Lower leg skin (tissue), 4 donors: ENCODE measurements around the gene TRIAP1. TPM values are rescaled to one million over a fixed set of nuclear protein-coding genes. Genes with fewer than 3 reads are reported as not detected.
"Not testable (repeated sequence)": the region's sequence is repeated elsewhere in the genome, so short reads cannot be mapped to it uniquely, and the experiment has no call there.

Experiments
- DNase-seq, 2 donors: peaks; one replicate each; pipeline ENCODE4 v3.0.0-alpha.2; 2019; ENCODE audit warnings: low spot score in 2 of 2
- H3K4me3 ChIP-seq: fragments of 200-600 bp; sonication (generic); 2 replicates; pipeline ENCODE4 v1.5.1; 2017; ENCODE audit warnings: mild to moderate bottlenecking, low read depth; ENCODE audit not compliant: poor library complexity, severe bottlenecking
- POLR2A ChIP-seq, 2 donors: fragments of 450-650 bp; IDR thresholded peaks; one replicate each; pipeline ENCODE4 v1.6.1; 2016 to 2017; ENCODE audit warnings: antibody characterized with exemption in 2 of 2, mild to moderate bottlenecking in 1 of 2, moderate library complexity in 1 of 2
- WGBS, 2 donors: methylation state at CpG; one replicate each; pipeline ENCODE4 v1.1.5; 2018; 5-methylcytosine and 5-hydroxymethylcytosine counted together
- intact Hi-C: fragments of 100-400 bp; cut with DNase I; formaldehyde crosslinking; loops from one replicate; pipeline ENCODE4 v1.15.0; 2023; ENCODE audit warnings: low total_unique reads
- total RNA-seq, 4 donors: library from RNA; depleted of rRNA; stranded (reverse); fragments of >200 nt; gene quantifications; one replicate each; pipeline ENCODE4 v1.1.0, GENCODE V29; 2016
- TF ChIP-seq, protein P1 (sequence below), 3 donors: fragments of 450-650 bp; IDR thresholded peaks; one replicate each; pipeline ENCODE4 v1.5.1; 2016; ENCODE audit warnings: antibody characterized with exemption in 3 of 3, mild to moderate bottlenecking in 3 of 3, moderate library complexity in 2 of 3

The TRIAP1 gene
- total RNA-seq, 4 donors from 2014 or later, result 9.6 to 20.2 (median 16.1) TPM

DNA sequence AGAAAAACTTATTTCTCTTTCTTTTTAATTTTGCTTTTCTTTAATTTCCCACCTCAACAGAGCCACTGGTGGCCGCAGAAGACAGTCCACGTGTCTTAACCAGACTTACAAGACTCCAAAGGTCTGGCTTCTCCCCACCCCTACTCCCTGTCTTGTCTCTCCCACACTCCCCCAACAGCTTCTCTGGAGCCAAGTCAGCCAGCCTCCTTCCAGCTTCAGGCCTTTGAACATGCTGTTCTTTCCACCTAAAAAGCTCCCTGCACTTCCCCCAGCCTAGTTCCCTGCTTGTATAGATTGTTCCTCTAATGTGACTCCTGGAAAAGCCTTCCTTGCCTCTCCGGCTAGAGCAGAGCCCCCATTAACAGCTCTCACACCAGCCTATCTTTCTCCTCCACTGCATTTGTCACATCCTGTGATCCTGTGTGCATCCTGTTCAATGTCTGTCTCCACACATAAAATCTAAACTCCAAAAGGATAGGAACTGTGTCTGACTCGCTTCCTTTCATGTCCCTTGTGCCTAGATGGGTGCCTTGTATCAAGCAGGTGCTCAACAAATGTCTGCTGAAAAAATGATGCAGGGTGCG, 42.0 kb upstream of the TRIAP1 start:
- no peak overlapping the region for H3K4me3 ChIP-seq
- DNase-seq, result no peak
- WGBS, 2 donors, result 77 to 78% methylated on average over 5 of the region's 5 CpGs
- intact Hi-C loops, result no loop called here
- TF ChIP-seq POLR2A (IDR thresholded peaks at IDR 0.05), result no peak
- TF ChIP-seq, protein P1, sequence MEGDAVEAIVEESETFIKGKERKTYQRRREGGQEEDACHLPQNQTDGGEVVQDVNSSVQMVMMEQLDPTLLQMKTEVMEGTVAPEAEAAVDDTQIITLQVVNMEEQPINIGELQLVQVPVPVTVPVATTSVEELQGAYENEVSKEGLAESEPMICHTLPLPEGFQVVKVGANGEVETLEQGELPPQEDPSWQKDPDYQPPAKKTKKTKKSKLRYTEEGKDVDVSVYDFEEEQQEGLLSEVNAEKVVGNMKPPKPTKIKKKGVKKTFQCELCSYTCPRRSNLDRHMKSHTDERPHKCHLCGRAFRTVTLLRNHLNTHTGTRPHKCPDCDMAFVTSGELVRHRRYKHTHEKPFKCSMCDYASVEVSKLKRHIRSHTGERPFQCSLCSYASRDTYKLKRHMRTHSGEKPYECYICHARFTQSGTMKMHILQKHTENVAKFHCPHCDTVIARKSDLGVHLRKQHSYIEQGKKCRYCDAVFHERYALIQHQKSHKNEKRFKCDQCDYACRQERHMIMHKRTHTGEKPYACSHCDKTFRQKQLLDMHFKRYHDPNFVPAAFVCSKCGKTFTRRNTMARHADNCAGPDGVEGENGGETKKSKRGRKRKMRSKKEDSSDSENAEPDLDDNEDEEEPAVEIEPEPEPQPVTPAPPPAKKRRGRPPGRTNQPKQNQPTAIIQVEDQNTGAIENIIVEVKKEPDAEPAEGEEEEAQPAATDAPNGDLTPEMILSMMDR (IDR thresholded peaks at IDR 0.05), result no peak

DNA sequence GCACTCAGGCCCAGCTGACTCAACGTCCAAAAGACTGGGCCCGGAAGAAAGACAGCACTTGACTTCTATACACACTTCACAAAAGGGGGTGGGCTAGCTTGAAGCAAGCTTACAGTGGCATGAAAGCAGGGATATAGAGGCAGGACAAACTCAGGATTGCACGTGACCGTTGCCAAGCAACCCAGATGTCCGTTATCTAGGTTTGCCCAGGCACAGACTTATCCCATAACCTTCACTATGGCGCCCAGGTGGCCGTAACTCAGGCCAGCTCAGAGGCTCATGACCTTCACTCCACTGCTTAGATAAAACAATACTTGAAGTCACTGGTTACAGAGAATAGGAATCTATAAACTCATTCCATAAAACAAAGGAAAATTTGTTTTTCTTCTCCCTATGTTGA, 41.4 kb upstream of the TRIAP1 start:
- 91% methylated on average over 7 of the region's 7 CpGs for WGBS, 2 donors
- H3K4me3 ChIP-seq, intact Hi-C loops, DNase-seq: not testable (repeated sequence)

DNA sequence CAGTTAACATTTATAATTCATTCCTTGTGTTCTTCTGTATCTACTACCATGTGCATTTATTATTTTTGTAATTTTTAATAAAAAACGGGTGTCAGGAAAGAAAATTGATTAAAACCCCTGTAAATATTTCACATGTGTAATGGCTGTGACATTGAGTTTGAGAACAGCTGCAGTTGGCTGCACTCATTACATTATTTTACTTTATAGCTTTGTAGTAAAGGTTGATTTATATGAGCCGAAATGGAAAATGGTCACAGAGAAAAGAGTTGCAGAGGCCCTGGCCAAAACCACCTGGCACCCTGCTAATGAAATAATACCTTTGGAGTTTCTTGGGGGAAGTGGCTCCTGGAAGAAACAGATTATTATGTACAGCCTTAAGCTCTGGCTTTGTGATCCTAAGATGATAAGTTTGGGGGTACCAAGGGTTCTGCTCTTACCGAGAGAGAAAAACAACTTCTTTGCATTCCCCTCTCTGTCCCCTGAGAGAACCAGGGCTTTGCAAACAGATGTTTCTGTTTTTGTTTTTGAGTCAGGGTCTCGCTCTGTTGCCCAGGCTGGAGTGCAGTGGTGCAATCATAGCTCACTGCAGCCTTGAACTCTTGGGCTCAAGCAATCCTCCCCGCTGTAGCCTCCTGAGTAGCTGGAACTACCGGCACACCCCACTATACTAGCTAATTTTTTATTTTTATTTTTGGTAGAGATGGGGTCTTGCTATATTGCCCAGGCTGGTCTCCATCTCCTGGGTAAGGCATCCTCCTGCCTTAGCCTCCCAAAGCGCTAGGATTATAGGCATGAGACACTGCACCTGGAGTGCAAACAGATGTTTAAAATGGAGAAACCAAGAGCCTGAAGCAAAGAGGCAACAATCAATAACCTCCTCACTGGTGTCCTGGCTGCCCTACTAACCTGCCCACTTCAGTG, 40.0 kb upstream of the TRIAP1 start:
- intact Hi-C loops, result no loop called here
- 89 to 92% methylated on average over 7 of the region's 7 CpGs for WGBS, 2 donors
- no peak for DNase-seq
- no peak overlapping the region for H3K4me3 ChIP-seq
- TF ChIP-seq, protein P1 (IDR thresholded peaks at IDR 0.05), result no peak
- no peak for TF ChIP-seq POLR2A (IDR thresholded peaks at IDR 0.05)

DNA sequence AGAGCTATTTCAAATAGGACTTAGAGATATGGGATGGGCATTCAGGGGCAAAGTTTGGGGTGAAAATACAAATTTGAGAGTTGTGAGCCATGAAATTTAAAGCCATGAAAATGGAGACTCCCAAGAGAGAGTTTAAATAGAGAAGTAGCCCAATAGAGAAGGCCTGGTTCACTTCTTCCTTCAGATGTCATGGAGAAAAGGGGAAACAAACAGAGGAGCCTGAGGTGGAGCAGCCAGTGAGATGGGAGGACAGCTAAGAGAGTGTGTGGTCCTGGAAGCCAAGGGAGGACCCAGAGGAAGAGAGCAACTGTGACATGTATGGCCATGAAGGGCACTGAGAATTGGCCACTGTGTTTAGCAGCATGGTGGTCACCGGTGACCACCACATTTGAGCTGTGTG, 37.4 kb upstream of the TRIAP1 start:
- 97 to 100% methylated on average over 1 of the region's 1 CpG for WGBS, 2 donors
- intact Hi-C loops, result no loop called here
- TF ChIP-seq POLR2A (IDR thresholded peaks at IDR 0.05), result no peak
- no peak overlapping the region for H3K4me3 ChIP-seq
- no peak for DNase-seq

DNA sequence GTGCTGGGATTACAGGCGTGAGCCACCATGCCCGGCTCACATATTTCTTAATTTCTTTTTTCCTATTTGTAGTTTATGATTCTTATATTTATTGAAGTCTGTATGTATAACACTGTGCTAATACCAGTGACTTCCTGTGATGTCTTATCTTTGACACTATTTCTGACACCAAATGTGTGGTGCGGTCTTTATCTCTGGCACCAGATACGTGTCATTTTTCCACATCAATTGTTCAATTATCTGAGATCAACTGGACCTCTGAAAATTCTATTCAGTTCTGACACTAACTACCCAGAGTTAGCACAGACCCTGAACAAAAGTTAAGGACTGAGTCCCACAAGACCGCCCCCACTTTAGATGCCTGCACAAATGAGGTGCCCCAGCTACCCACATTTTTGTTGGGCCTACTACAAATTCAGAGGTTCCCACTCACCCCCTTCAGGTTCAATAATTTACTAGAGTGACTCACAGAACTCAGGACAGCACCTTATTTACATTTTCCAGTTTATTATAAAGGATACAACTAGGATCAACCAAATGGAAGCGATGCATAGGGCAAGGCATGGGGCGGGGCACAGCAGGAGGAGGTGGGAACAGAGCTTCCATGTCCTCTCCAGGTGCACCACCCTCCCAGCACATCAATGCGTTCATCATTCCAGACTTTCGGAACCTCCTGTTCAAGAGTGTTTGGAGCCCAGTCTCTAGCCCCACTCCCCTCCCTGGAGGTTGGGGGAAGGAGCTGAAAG, 35.0 kb upstream of the TRIAP1 start:
- TF ChIP-seq, protein P1 (IDR thresholded peaks at IDR 0.05), result no peak
- TF ChIP-seq POLR2A (IDR thresholded peaks at IDR 0.05), result no peak
- 93 to 95% methylated on average over 9 of the region's 9 CpGs for WGBS, 2 donors
- no peak for DNase-seq
- no peak overlapping the region for H3K4me3 ChIP-seq
- intact Hi-C loops, result no loop called here

DNA sequence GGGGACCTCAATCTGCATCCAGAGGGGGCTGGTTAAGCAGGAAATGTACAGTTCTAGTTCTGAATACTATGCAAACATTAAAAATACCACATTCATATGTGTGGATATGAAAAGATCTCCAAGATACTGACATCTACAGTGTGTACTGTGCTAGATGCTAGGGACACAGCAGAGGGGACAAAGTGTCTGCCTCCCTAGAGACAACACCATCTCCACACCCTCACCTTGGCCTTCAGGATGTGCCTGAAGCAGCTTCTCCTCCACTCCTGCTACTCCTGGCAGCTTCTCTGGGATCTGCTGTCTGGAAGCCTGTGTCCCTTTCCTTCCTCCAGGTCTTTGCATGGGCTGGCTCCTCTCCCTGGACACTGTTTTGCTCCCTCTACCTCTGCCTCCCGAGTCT, 34.0 kb upstream of the TRIAP1 start:
- no peak for TF ChIP-seq POLR2A (IDR thresholded peaks at IDR 0.05)
- TF ChIP-seq, protein P1 (IDR thresholded peaks at IDR 0.05), result no peak
- intact Hi-C loops, result no loop called here
- DNase-seq, result no peak
- WGBS, 2 donors, result 79% methylated on average over 1 of the region's 1 CpG
- no peak overlapping the region for H3K4me3 ChIP-seq
